ENCODE measurements around the gene CD40LG. TPM values are rescaled to one million over a fixed set of nuclear protein-coding genes. Genes with fewer than 3 reads are reported as not detected.

CD40LG gene
- total RNA-seq = not detected

- TF ChIP-seq POLR2A (IDR thresholded peaks at IDR 0.05) (no peak), CTCF (IDR thresholded peaks at IDR 0.05) (no peak)
- 85 to 93% methylated on average over 9 to 10 of the region's 10 CpGs for WGBS, 2 donors
- no peak within 1 kb of the TSS for H3K4me3 ChIP-seq (ENCODE audit: low read depth, poor library complexity, severe bottlenecking)
- intact Hi-C loops (cut with DNase I; ENCODE audit: low total_unique reads) = no loop called here
- no peak for DNase-seq (ENCODE audit: low spot score in 2 of 2)
Measured at GRCh38 chrX:136647677-136648360, at the start of gene CD40LG. Gene CD40LG (plus strand): TSS chrX:136648158. CDS start chrX:136648249, 91 bp downstream.

- no peak for TF ChIP-seq POLR2A (IDR thresholded peaks at IDR 0.05)
- no peak for TF ChIP-seq CTCF (IDR thresholded peaks at IDR 0.05)
- H3K4me3 ChIP-seq (ENCODE audit: low read depth, poor library complexity, severe bottlenecking) = no peak overlapping the region
- 44 to 57% methylated on average over 8 of the region's 8 CpGs for WGBS, 2 donors
- no peak for DNase-seq (ENCODE audit: low spot score in 2 of 2)
- intact Hi-C loops (cut with DNase I; ENCODE audit: low total_unique reads) = no loop called here
Measured at GRCh38 chrX:136598631-136599030, 49.3 kb upstream of the CD40LG start.

GRCh38 chrX:136600059-136600458, 47.9 kb upstream of the CD40LG start:
- TF ChIP-seq POLR2A (IDR thresholded peaks at IDR 0.05) (no peak), CTCF (IDR thresholded peaks at IDR 0.05) (no peak)
- intact Hi-C loops (cut with DNase I; ENCODE audit: low total_unique reads) = loop anchor here (10.0 kb wide), 1 partner anchor 95 kb away; no protein-coding TSS in a partner anchor
- no peak overlapping the region for H3K4me3 ChIP-seq (ENCODE audit: low read depth, poor library complexity, severe bottlenecking)
- DNase-seq (ENCODE audit: low spot score in 2 of 2) = no peak
- 53 to 100% methylated on average over 1 of the region's 1 CpG for WGBS, 2 donors

- no peak for DNase-seq (ENCODE audit: low spot score in 2 of 2)
- no peak for TF ChIP-seq POLR2A (IDR thresholded peaks at IDR 0.05)
- intact Hi-C loops (cut with DNase I; ENCODE audit: low total_unique reads) = loop anchor here (10.0 kb wide), 1 partner anchor 88 kb away; no protein-coding TSS in a partner anchor
- H3K4me3 ChIP-seq (ENCODE audit: low read depth, poor library complexity, severe bottlenecking) = no peak overlapping the region
- WGBS, 2 donors = 62 to 84% methylated on average over 3 of the region's 3 CpGs
Measured at GRCh38 chrX:136607236-136607635, 40.7 kb upstream of the CD40LG start.

GRCh38 chrX:136608295-136608933, 39.5 kb upstream of the CD40LG start:
- intact Hi-C loops (cut with DNase I; ENCODE audit: low total_unique reads) = loop anchor here (10.0 kb wide), 1 partner anchor 86 kb away; no protein-coding TSS in a partner anchor
- 50 to 62% methylated on average over 10 of the region's 10 CpGs for WGBS, 2 donors
- no peak overlapping the region for H3K4me3 ChIP-seq (ENCODE audit: low read depth, poor library complexity, severe bottlenecking)
- TF ChIP-seq POLR2A (IDR thresholded peaks at IDR 0.05) = no peak
- no peak for TF ChIP-seq CTCF (IDR thresholded peaks at IDR 0.05)
- DNase-seq (ENCODE audit: low spot score in 2 of 2) = peak in 1 of 2 donors; percentile 12

- WGBS, 2 donors = 67 to 92% methylated on average over 6 of the region's 6 CpGs
- no peak overlapping the region for H3K4me3 ChIP-seq (ENCODE audit: low read depth, poor library complexity, severe bottlenecking)
- no peak for DNase-seq (ENCODE audit: low spot score in 2 of 2)
- no peak for TF ChIP-seq POLR2A (IDR thresholded peaks at IDR 0.05)
- TF ChIP-seq CTCF (IDR thresholded peaks at IDR 0.05) = no peak
- intact Hi-C loops (cut with DNase I; ENCODE audit: low total_unique reads) = no loop called here
Measured at GRCh38 chrX:136616987-136617685, 30.8 kb upstream of the CD40LG start.

Data from lower leg skin (tissue), 4 donors.